GM21390 (cell line): ENCODE measurements around the gene NUMBL.

Experiments used
- ATAC-seq: cut with Tn5 transposase; IDR thresholded peaks from one replicate; pipeline ENCODE4 v1.9.1; 2021; ENCODE audit not compliant: unreplicated experiment

NUMBL gene

GRCh38 chr19:40716482-40717324 is 26.3 kb upstream of the NUMBL start, which contains the start of the genes COQ8B and ITPKC:
COQ8B (minus strand) TSS chr19:40716886; CDS start chr19:40714632, 2,254 bp downstream.
ITPKC (plus strand) TSS chr19:40717112; CDS start chr19:40717136, 24 bp downstream.
- ATAC-seq = peak; percentile 66

DNA sequence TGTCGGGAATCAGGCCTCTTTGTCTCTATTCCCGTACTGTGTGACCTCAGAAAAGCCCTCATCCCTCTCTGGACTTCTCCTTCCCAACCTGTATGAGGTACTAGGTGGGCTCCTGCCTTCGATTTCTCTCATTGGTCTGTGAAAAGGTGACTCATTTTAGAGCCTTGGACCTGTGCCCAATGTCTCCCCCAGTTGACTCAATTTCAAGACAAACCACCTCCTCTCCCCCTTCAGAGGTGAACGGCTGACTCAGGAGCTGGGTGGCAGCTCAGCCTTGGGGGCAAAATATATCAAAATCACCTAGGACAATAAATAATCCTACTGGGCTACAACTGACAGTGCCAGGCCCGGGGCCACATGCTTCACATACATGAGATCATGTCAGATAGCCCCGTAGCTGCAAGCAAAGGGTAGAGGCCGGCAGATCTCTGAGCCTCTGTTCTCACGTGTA is 25.6 kb upstream of the NUMBL start:
- ATAC-seq = no peak

- no peak for ATAC-seq
Observed at GRCh38 chr19:40714441-40715299, 24.2 kb upstream of the NUMBL start.

GRCh38 chr19:40713939-40714338 is 23.5 kb upstream of the NUMBL start:
- ATAC-seq = no peak

GRCh38 chr19:40709817-40710216 is 19.4 kb upstream of the NUMBL start:
- no peak for ATAC-seq

DNA sequence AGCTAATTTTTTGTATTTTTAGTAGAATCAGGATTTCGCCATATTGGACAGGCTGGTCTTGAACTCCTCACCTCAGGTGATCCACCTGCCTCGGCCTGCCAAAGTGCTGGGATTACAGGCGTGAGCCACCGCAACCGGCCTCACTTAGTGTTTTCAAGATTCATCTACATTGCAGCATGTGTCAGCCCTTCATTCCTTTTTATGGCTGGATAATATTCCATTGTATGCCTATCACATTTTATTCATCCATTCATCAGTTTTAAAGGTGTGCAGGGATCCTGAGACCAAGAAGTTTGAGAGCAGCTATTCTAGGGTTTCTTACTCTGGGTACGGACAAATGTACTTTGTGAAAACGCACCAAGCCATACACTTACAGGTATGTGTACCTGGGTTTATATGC is 17.2 kb upstream of the NUMBL start:
- ATAC-seq = no peak

DNA sequence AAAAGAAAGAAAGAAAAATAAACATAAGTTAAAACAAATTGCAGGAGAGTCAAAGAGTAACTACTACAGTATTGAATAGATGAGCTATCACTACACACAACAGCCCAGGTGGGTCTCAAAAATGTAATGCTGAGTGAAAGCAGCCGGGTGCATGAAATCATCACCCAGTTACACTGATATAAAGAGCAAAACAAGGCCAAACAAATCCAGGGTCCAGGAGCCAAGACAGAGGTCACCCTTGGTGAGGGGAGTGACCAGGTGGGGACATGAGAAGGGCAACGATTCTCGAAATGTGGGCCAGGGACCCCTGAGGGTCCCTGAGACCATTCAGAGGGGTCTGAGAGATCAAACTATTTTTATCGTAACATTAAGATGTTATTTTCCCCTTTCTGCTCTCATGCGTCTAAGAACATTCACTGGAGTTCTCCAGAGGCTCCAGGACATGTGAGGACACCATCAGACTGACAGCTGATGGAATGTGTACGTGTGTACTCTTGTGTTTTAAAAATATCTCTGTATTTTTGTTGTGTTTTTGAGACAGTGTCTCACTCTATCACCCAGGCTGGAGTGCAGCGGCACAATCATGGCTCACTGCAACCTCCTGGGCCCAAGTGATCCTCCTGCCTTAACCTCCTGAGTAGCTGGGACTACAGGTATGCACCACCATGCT is 15.6 kb upstream of the NUMBL start:
- ATAC-seq = no peak

- ATAC-seq = no peak
Observed at GRCh38 chr19:40705362-40705651, 14.9 kb upstream of the NUMBL start.

GRCh38 chr19:40704491-40705361 is 14.3 kb upstream of the NUMBL start:
- ATAC-seq = no peak

- ATAC-seq = no peak
Observed at GRCh38 chr19:40703029-40703755, 12.7 kb upstream of the NUMBL start.

DNA sequence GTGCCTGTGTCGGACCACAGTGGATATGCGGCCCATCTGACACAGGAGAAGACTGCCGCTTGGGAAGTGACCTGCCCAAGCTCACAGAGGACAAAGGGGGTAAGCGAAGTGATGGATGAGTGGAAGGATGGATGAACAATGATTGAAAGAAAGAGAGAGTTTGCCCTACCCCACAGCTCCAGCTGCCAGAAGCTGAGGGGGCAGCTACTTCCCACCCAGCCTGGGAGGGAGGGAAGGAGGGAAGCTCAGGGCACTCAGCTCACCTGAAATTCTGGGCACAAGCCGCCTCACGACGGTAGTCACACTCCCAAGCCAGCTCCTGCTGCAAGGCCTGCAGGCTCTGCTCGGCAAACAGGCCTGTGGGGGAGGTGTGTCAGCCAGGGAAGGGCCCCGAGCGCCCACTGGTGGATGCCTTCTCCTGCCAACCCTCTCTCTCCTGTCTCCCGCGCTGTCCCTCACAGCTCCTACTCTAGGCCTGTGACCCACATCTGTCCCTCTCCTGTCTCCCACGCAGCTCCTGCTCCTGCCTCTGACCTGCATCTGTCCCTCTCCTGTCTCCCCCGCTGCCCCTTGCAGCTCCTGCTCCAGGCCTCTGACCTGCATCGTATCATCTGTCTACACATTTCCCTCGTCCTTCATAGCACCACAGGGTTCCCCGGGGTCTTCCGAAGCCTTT is 12.0 kb upstream of the NUMBL start:
- ATAC-seq = no peak

- ATAC-seq = no peak
Observed at GRCh38 chr19:40701758-40702157, 11.3 kb upstream of the NUMBL start.

GRCh38 chr19:40700083-40700482 is 9.6 kb upstream of the NUMBL start:
- ATAC-seq = no peak

- ATAC-seq = no peak
Observed at GRCh38 chr19:40697007-40697406, 6.6 kb upstream of the NUMBL start.

DNA sequence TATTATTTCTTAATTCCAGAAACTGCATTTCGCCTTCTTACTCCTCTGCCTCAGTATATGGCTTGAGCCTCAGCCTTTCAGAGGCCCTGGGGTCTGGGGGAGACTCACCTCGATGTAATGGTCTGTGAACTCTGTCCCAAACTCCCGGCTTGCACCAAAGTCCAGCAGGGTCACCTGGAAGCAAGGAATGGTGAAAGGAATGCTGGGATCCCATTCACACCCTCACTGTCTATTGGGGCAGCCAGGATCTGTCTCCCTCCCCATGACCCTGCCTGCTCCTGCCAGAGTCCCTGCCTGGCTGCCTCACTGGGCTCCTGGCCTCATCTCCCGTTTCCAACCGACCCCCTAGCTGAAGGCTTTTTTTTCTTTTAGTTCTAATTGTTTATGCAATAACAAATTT is 5.4 kb upstream of the NUMBL start:
- ATAC-seq = no peak

- ATAC-seq = no peak
Observed at GRCh38 chr19:40693896-40694295, 3.4 kb upstream of the NUMBL start.

GRCh38 chr19:40693150-40693788 is 2.8 kb upstream of the NUMBL start:
- no peak for ATAC-seq

- ATAC-seq = no peak
Observed at GRCh38 chr19:40692212-40692551, 1.7 kb upstream of the NUMBL start.
